Thoracic aorta (tissue), 2 donors: Measurements from ENCODE around the gene MLF1. TPM values are rescaled to one million over a fixed set of nuclear protein-coding genes. Genes with fewer than 3 reads are reported as not detected.

Source experiments
- ATAC-seq: fragments of 150-250 bp; one replicate; pipeline ENCODE4 v1.8.0; 2017; ENCODE audit warnings: low read depth; ENCODE audit not compliant: insufficient number of reproducible peaks, low FRiP score
- DNase-seq: peaks from one replicate; pipeline ENCODE4 v3.0.0-alpha.2; 2020; ENCODE audit warnings: low spot score
- H3K27ac ChIP-seq, 2 donors: fragments of 200-600 bp; sonication (generic); 1 replicate in 1 of 2; 2 replicates in 1 of 2; pipeline ENCODE4 v1.5.1; 2016; ENCODE audit warnings: mild to moderate bottlenecking in 2 of 2, moderate library complexity in 2 of 2
- H3K27me3 ChIP-seq: fragments of 200-600 bp; sonication (generic); replicated peaks from 2 replicates; pipeline ENCODE4 v1.6.0; 2016; ENCODE audit warnings: mild to moderate bottlenecking; ENCODE audit not compliant: insufficient read depth
- H3K36me3 ChIP-seq: fragments of 200-600 bp; sonication (generic); one replicate; pipeline ENCODE4 v1.5.1; 2016
- H3K4me1 ChIP-seq, 2 donors: fragments of 200-600 bp; sonication (generic); 1 replicate in 1 of 2; 2 replicates in 1 of 2; pipeline versions ENCODE4 v1.5.1 to v1.6.0; 2016; ENCODE audit warnings: low read depth in 2 of 2, mild to moderate bottlenecking in 1 of 2; ENCODE audit not compliant: control insufficient read depth in 1 of 2
- H3K4me3 ChIP-seq: fragments of 200-600 bp; sonication (generic); 2 replicates; pipeline ENCODE4 v1.5.1; 2016; ENCODE audit warnings: mild to moderate bottlenecking
- H3K9me3 ChIP-seq: fragments of 200-600 bp; sonication (generic); 2 replicates; pipeline ENCODE4 v1.5.1; 2016
- total RNA-seq, 2 donors: library from RNA; depleted of rRNA; stranded (reverse); fragments of >200 nt; gene quantifications; one replicate each; pipeline versions ENCODE4 v1.1.0 to v1.2.3, GENCODE V29; 2016
- TF ChIP-seq, protein P1 (sequence below): fragments of 200-600 bp; sonication (generic); IDR thresholded peaks from one replicate; pipeline ENCODE4 v1.5.1; 2019; ENCODE audit warnings: antibody characterized with exemption

Gene MLF1
- total RNA-seq, 2 donors from 2014 or later: 10.7 to 12.8 TPM

DNA sequence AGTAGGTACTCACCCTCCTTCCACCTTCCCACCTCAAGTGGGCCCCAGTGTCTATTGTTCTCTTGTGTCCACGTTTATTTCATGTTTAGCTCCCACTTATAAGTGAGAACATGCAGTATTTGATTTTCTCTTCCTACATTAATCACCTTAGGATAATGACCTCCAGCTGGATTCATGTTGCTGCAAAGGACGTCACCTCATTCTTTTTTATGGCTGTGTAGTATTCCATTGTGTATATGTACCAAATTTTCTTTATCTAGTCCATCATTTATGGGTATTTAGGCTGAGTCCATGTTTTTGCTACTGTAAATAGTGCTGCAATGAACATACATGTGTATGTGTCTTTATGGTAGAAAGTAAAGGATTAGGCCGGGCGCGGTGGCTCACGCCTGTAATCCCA, 5.9 kb upstream of the MLF1 start:
- Histone ChIP-seq H3K27ac (no peak overlapping the region), H3K27me3 (no peaks in the 10 kb centered on the region), H3K36me3 (no peaks in the 10 kb centered on the region), H3K4me1 (no peaks in the 10 kb centered on the region), H3K4me3 (no peak overlapping the region), H3K9me3 (no peaks in the 10 kb centered on the region)
- TF ChIP-seq, protein P1, sequence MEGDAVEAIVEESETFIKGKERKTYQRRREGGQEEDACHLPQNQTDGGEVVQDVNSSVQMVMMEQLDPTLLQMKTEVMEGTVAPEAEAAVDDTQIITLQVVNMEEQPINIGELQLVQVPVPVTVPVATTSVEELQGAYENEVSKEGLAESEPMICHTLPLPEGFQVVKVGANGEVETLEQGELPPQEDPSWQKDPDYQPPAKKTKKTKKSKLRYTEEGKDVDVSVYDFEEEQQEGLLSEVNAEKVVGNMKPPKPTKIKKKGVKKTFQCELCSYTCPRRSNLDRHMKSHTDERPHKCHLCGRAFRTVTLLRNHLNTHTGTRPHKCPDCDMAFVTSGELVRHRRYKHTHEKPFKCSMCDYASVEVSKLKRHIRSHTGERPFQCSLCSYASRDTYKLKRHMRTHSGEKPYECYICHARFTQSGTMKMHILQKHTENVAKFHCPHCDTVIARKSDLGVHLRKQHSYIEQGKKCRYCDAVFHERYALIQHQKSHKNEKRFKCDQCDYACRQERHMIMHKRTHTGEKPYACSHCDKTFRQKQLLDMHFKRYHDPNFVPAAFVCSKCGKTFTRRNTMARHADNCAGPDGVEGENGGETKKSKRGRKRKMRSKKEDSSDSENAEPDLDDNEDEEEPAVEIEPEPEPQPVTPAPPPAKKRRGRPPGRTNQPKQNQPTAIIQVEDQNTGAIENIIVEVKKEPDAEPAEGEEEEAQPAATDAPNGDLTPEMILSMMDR: no peak
- ATAC-seq (no peak), DNase-seq (no peak)

DNA sequence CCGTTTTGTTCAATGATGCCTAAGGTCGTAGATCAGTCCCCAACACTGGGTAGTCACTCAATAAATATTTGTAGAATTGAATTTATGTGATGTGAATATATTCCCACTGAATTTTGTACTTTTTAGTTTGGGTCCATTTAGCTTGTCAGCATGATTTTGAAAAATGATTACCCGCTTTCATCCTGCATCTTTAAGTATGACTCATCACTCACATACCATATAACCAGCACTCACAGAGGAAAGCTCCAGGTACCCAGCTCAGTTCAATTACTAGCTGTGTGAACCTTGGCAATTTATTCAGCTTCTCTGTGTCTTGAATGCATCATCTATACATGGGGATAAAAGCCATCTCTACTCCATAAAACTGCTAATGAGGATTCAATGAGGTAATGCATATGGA, 2.2 kb upstream of the MLF1 start:
- no peak overlapping the region for H3K4me3 ChIP-seq
- no peaks in the 10 kb centered on the region for H3K4me1 ChIP-seq
- TF ChIP-seq, protein P1: no peak

DNA sequence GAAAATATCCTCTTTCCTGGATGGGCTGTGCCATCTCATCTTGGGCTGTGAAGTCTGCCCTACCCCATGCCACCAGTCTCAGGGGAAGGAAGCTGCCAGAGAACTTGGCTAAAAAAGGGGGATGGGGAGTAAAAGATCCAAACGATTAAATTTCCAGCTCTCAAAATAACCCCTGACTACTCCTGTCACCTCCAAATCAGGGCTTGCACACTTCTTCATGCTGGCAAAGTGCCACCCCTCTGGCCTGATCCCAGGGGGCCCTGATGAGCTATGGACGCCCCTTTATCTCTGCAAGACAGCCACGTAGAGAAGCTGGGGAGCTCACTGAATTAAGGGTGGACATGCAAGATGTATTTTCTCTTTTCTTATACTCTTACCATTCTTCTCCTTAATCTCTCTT, 1.2 kb upstream of the MLF1 start:
- DNase-seq: no peak
- TF ChIP-seq, protein P1: no peak

More for the DNA sequence above, 2.2 kb upstream of the MLF1 start:
- DNase-seq: no peak
- no peaks in the 10 kb centered on the region for H3K9me3 ChIP-seq
- no peaks in the 10 kb centered on the region for H3K27me3 ChIP-seq
- no peak overlapping the region for H3K27ac ChIP-seq
- no peak for ATAC-seq
- H3K36me3 ChIP-seq: no peaks in the 10 kb centered on the region

DNA sequence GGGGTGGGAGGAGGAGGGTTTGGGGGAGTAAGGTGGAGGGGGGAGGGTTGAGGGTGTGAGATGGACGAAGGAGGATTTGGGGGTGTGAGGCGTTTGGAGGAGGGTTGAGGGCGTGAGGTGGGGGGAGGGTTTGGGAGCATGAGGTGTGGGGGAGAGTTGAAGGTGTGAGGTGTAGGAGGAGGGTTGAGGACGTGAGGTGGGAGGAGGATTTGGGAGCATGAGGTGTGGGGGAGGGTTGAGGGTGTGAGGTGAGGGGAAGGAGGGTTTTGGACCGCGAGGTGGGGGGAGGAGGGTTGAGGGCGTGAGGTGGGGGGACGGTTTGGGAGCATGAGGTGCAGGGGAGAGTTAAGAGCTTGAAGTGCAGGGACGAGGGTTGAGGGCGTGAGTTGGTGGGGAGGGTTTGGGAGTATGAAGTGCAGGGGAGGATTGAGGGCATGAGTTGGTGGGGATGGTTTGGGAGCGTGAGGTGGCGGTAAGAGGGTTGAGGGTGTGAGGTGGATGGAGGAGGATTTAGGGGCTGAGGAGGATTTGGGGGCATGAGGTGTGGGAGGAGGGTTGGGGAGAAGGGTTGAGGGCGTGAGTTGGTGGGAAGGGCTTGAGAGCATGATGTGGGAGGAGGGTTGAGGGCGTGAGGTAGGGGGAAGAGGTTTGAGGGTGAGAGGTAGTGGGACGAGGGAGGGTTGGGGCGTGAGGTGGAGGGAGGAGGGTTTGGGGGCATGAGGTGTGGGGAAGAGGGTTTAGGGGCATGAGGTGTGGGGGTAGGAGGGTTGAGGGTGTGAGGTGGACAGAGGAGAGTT, 1.2 kb downstream of the MLF1 start:
- H3K4me3 ChIP-seq: no peak overlapping the region
- ATAC-seq (no peak), DNase-seq (no peak)
- no peaks in the 10 kb centered on the region for H3K36me3 ChIP-seq
- TF ChIP-seq, protein P1: no peak
- H3K27me3 ChIP-seq: no peaks in the 10 kb centered on the region
- no peak overlapping the region for H3K27ac ChIP-seq
- no peaks in the 10 kb centered on the region for H3K9me3 ChIP-seq
- H3K4me1 ChIP-seq: no peaks in the 10 kb centered on the region

More for the DNA sequence above, 1.2 kb upstream of the MLF1 start:
- no peaks in the 10 kb centered on the region for H3K9me3 ChIP-seq
- H3K27ac ChIP-seq: no peak overlapping the region
- H3K4me3 ChIP-seq: no peak overlapping the region
- H3K36me3 ChIP-seq: no peaks in the 10 kb centered on the region
- H3K27me3 ChIP-seq: no peaks in the 10 kb centered on the region
- H3K4me1 ChIP-seq: no peaks in the 10 kb centered on the region
- ATAC-seq: no peak

DNA sequence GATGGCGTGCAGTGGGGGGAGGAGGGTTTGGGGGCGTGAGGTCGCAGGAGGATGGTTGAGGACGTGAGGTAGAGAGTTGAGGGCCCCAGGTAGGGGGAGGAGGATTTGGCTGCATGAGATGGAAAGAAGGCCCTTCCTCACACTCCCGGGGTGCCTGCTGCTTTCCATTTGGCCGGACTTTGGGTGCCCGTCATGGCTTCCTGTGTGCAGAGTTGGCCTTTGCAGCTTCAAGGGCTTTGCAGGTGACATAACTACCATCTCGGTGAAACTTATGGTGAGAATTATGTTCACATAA, 1.7 kb downstream of the MLF1 start:
- DNase-seq (no peak), ATAC-seq (no peak)
- Histone ChIP-seq H3K27ac (no peak overlapping the region), H3K4me1 (no peaks in the 10 kb centered on the region), H3K4me3 (no peak overlapping the region), H3K36me3 (no peaks in the 10 kb centered on the region), H3K9me3 (no peaks in the 10 kb centered on the region), H3K27me3 (no peaks in the 10 kb centered on the region)
- TF ChIP-seq, protein P1: no peak
